Bronchial epithelial cell (primary cell): ENCODE measurements around the gene IL19. TPM values are rescaled to one million over a fixed set of nuclear protein-coding genes. Genes with fewer than 3 reads are reported as not detected.

Source experiments
- DNase-seq: peaks from one replicate; pipeline ENCODE4 v3.0.0-alpha.2; 2010; ENCODE audit warnings: low read depth
- FAIRE-seq: peaks from 2 replicates; lab custom pipeline; 2011; peaks lifted over from hg19 to GRCh38; lab: Jason Lieb, UNC
- H3K27me3 ChIP-seq: 2 replicates; pipeline ENCODE4 v1.5.1; 2011; ENCODE audit warnings: low read length; ENCODE audit not compliant: control insufficient read depth, insufficient read depth
- H3K36me3 ChIP-seq: 2 replicates; pipeline ENCODE4 v1.5.1; 2011; ENCODE audit warnings: low read length; ENCODE audit not compliant: control insufficient read depth, insufficient read depth
- H3K4me3 ChIP-seq: 2 replicates; pipeline ENCODE4 v1.5.1; 2011; ENCODE audit warnings: mild to moderate bottlenecking, low read depth, low read length, control low read depth
- CTCF ChIP-seq: IDR thresholded peaks from 2 replicates; pipeline ENCODE4 v1.5.1; 2011; ENCODE audit warnings: mild to moderate bottlenecking, moderate library complexity, low read length, control low read depth, inconsistent platforms; ENCODE audit not compliant: insufficient read depth, severe bottlenecking
- total RNA-seq: library from RNA; depleted of rRNA; stranded (reverse); fragments of >200 nt; gene quantifications from 2 replicates; pipeline ENCODE4 v1.2.1, GENCODE V29; 2014

The IL19 gene
- total RNA-seq, 1 donor from 2014 or later: not detected

GRCh38 chr1:206867239-206867638 lies 96.7 kb downstream of the IL19 start:
- H3K27me3 ChIP-seq: no peaks in the 10 kb centered on the region
- no peak for TF ChIP-seq CTCF
- DNase-seq: peak; percentile 89
- no peaks in the 10 kb centered on the region for H3K36me3 ChIP-seq
- no peak for FAIRE-seq
- H3K4me3 ChIP-seq: no peak overlapping the region

- Histone ChIP-seq H3K4me3 (no peak overlapping the region), H3K27me3 (no peaks in the 10 kb centered on the region), H3K36me3 (no peaks in the 10 kb centered on the region)
- DNase-seq (peak; percentile 73), FAIRE-seq (no peak)
- no peak for TF ChIP-seq CTCF
These were observed 97.1 kb downstream of the IL19 start for GRCh38 chr1:206867716-206868115.

GRCh38 chr1:206868264-206868663 lies 97.7 kb downstream of the IL19 start:
- H3K27me3 ChIP-seq: no peaks in the 10 kb centered on the region
- FAIRE-seq (no peak), DNase-seq (no peak)
- no peaks in the 10 kb centered on the region for H3K36me3 ChIP-seq
- TF ChIP-seq CTCF: no peak
- no peak overlapping the region for H3K4me3 ChIP-seq

GRCh38 chr1:206872139-206872538 lies 101.6 kb downstream of the IL19 start:
- Histone ChIP-seq H3K36me3 (no peaks in the 10 kb centered on the region), H3K27me3 (no peaks in the 10 kb centered on the region), H3K4me3 (no peak overlapping the region)
- no peak for DNase-seq
- FAIRE-seq: no peak
- no peak for TF ChIP-seq CTCF

DNA sequence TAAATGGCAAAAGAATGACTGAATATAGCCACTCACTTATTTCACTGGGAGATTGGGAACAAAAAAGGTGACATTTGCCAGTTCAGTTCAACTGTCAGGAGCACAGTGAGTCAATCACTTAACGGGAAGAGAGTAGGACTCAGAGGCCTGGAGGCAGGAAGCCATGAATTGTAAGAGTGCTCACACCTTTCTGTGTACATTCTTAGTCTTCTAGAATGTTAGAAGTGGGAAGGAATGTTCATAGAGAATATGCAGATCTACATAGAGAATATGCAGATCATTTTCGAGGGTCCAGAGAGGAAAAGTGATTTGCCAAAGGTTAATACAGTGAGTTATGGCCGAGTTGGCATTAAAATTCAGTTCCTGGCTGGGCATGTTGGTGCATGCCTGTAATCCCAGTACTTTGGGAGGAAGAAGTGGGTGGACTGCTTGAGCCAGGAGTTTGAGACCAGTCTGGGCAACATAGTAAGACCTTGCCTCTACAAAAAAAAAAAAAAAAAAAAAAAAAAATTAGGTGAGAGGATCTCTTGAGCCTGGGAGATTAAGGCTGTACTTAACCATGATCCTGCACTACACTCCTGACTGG lies 103.1 kb downstream of the IL19 start:
- no peaks in the 10 kb centered on the region for H3K36me3 ChIP-seq
- peak; percentile 55 for FAIRE-seq
- peak; percentile 89 for DNase-seq
- no peak overlapping the region for H3K4me3 ChIP-seq
- no peak for TF ChIP-seq CTCF
- no peaks in the 10 kb centered on the region for H3K27me3 ChIP-seq
